ENCODE data around the gene PTPN2. TPM values are rescaled to one million over a fixed set of nuclear protein-coding genes. Genes with fewer than 3 reads are reported as not detected.

PTPN2 gene
- total RNA-seq, 1 experiment from 2014 or later: 46.9 TPM

GRCh38 chr18:12750715-12751502, 133.1 kb downstream of the PTPN2 start:
- DNase-seq: no peak
- H3K36me3 ChIP-seq (replicated peaks; ENCODE audit: control insufficient read depth, insufficient read depth, low read length): no peaks in the 10 kb centered on the region
- H3K27me3 ChIP-seq (ENCODE audit: control insufficient read depth, insufficient read depth, low read length): no peaks in the 10 kb centered on the region
- H3K4me3 ChIP-seq (ENCODE audit: insufficient read depth, low read depth, low read length): no peak overlapping the region

GRCh38 chr18:12750076-12750714, 133.8 kb downstream of the PTPN2 start:
- Histone ChIP-seq H3K27me3 (ENCODE audit: control insufficient read depth, insufficient read depth, low read length) (no peaks in the 10 kb centered on the region), H3K36me3 (replicated peaks; ENCODE audit: control insufficient read depth, insufficient read depth, low read length) (no peaks in the 10 kb centered on the region), H3K4me3 (ENCODE audit: insufficient read depth, low read depth, low read length) (no peak overlapping the region)
- no peak for DNase-seq

DNA sequence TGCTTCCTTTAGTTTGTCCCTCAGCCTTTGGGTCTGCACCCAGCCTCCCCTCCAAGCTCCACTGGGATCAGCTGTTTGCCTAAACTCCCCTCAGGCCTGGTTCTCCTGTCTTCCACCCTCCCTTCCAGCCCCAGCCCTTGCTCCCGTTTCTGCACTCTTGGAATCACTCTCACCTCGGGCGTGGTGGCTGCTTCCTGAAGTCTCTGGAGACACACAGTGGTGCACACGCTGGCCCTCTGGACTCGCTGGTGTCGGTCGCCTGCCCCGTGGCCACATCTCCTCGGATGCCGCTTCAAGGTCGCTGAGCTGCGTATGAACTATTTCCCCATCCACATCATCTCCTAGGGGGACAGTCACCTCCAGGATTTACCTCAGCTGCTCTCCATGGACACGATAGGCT, 134.9 kb downstream of the PTPN2 start:
- no peak for DNase-seq
- Histone ChIP-seq H3K27me3 (ENCODE audit: control insufficient read depth, insufficient read depth, low read length) (no peaks in the 10 kb centered on the region), H3K36me3 (replicated peaks; ENCODE audit: control insufficient read depth, insufficient read depth, low read length) (no peaks in the 10 kb centered on the region), H3K4me3 (ENCODE audit: insufficient read depth, low read depth, low read length) (no peak overlapping the region)

DNA sequence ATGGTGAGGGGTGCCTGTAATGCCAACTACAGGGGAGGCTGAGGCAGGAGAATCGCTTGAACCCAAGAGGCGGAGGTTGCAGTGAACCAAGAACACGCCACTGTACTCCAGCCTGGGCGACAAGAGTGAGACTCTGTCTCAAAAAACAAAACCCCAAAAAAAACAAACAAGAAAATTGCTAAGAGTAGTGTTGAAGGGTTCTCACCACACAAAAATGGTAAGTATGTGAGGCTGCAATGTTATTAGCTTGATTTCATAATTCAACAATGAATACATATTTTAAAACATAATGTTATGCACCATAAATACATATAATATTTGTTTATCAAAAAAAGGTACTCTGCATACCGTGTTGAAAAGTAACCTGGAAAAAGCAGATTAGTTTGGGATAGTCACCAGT, 135.4 kb downstream of the PTPN2 start:
- Histone ChIP-seq H3K27me3 (ENCODE audit: control insufficient read depth, insufficient read depth, low read length) (no peaks in the 10 kb centered on the region), H3K4me3 (ENCODE audit: insufficient read depth, low read depth, low read length) (no peak overlapping the region), H3K36me3 (replicated peaks; ENCODE audit: control insufficient read depth, insufficient read depth, low read length) (no peaks in the 10 kb centered on the region)
- no peak for DNase-seq

GRCh38 chr18:12747530-12748315, 136.3 kb downstream of the PTPN2 start:
- Histone ChIP-seq H3K4me3 (ENCODE audit: insufficient read depth, low read depth, low read length) (no peak overlapping the region), H3K36me3 (replicated peaks; ENCODE audit: control insufficient read depth, insufficient read depth, low read length) (no peaks in the 10 kb centered on the region), H3K27me3 (ENCODE audit: control insufficient read depth, insufficient read depth, low read length) (no peaks in the 10 kb centered on the region)
- DNase-seq: no peak

- Histone ChIP-seq H3K27me3 (ENCODE audit: control insufficient read depth, insufficient read depth, low read length) (no peaks in the 10 kb centered on the region), H3K36me3 (replicated peaks; ENCODE audit: control insufficient read depth, insufficient read depth, low read length) (no peaks in the 10 kb centered on the region), H3K4me3 (ENCODE audit: insufficient read depth, low read depth, low read length) (no peak overlapping the region)
- no peak for DNase-seq
Observed at GRCh38 chr18:12745095-12745795, 138.8 kb downstream of the PTPN2 start.

DNA sequence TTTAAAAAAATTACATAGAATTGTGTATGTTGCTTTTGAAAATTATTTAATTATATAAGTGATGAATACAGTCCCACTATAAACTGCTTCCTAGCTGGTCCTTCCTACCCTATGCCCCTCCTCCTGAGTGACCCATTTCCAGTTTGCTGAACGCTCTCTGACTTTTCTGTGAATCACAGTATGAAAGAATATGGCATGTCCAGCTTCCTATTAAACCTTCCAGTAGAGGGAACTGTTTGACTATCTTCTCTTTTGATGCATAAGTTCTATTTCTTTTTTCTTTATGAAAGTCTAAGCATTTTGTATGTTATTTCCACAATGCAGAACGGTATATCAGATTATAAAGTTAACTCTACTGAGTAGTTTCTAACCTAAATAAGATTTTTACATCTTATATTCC, 139.9 kb downstream of the PTPN2 start:
- Histone ChIP-seq H3K36me3 (replicated peaks; ENCODE audit: control insufficient read depth, insufficient read depth, low read length) (no peaks in the 10 kb centered on the region), H3K4me3 (ENCODE audit: insufficient read depth, low read depth, low read length) (no peak overlapping the region), H3K27me3 (ENCODE audit: control insufficient read depth, insufficient read depth, low read length) (no peaks in the 10 kb centered on the region)
- no peak for DNase-seq

GRCh38 chr18:12742453-12742852, 141.6 kb downstream of the PTPN2 start:
- Histone ChIP-seq H3K4me3 (ENCODE audit: insufficient read depth, low read depth, low read length) (no peak overlapping the region), H3K27me3 (ENCODE audit: control insufficient read depth, insufficient read depth, low read length) (no peaks in the 10 kb centered on the region), H3K36me3 (replicated peaks; ENCODE audit: control insufficient read depth, insufficient read depth, low read length) (no peaks in the 10 kb centered on the region)
- no peak for DNase-seq

Other genes starting within 250 kb of the PTPN2 start
- gene SPIRE1, start 226.1 kb downstream of the PTPN2 start, total RNA-seq (2014; rRNA removed; shearing (Covaris generic)): 14.5 and 18.0 TPM in 2 replicates
- gene CEP76, start 181.5 kb downstream of the PTPN2 start, total RNA-seq (2014; rRNA removed; shearing (Covaris generic)): 17.2 and 20.5 TPM in 2 replicates
- gene PSMG2, start 181.2 kb downstream of the PTPN2 start, total RNA-seq (2014; rRNA removed; shearing (Covaris generic)): 91.7 and 113 TPM in 2 replicates
- gene SEH1L, start 63.8 kb upstream of the PTPN2 start, total RNA-seq (2014; rRNA removed; shearing (Covaris generic)): 29.3 and 40.5 TPM in 2 replicates
- 26.8 and 27.7 TPM in 2 replicates for gene CEP192, start 107.1 kb upstream of the PTPN2 start, total RNA-seq (2014; rRNA removed; shearing (Covaris generic))

Data from H7 (cell line).